Measurements from ENCODE around the gene EIF3A.

Gene EIF3A

GRCh38 chr10:119101366-119102098 lies 20.9 kb upstream of the EIF3A start:
- TF ChIP-seq ZNF600 (tag by site-specific recombination; IDR thresholded peaks at IDR 0.05) (peak; percentile 86; the same call in 1 of the 2 replicates), ZNF324 (tag by site-specific recombination; IDR thresholded peaks at IDR 0.05) (no peak), ZNF2 (tag by site-specific recombination; IDR thresholded peaks at IDR 0.05) (no peak), ZBTB17 (tag by site-specific recombination; IDR thresholded peaks at IDR 0.05) (peak; percentile 66), ZEB2 (tag by site-specific recombination; IDR thresholded peaks at IDR 0.05) (peak; percentile 48; the same call in 1 of the 2 replicates), ZNF654 (tag by site-specific recombination; IDR thresholded peaks at IDR 0.05; ENCODE audit: low read depth) (no peak), KLF16 (tag by site-specific recombination; IDR thresholded peaks at IDR 0.05) (no peak), ZNF341 (tag by site-specific recombination; IDR thresholded peaks at IDR 0.05; ENCODE audit: low read depth) (no peak), ZSCAN5A (tag by site-specific recombination; IDR thresholded peaks at IDR 0.05) (no peak), ZNF366 (tag by site-specific recombination; conservative IDR thresholded peaks at IDR 0.05) (peak; percentile 62; the same call in 1 of the 2 replicates), OSR2 (tag by site-specific recombination; IDR thresholded peaks at IDR 0.05) (peak; percentile 85)
- CTCF ChIA-PET, result interaction anchor here (0.6 to 0.8 kb wide), 4 partner anchors 17 to 501 kb away, joined by 3 to 4 read pairs (median 4); no protein-coding TSS in a partner anchor
- POLR2A ChIA-PET, result interaction anchor here (0.8 kb wide), 1 partner anchor 20 kb away, joined by 5 read pairs; no protein-coding TSS in a partner anchor
- H3K4me1 ChIP-seq (ENCODE audit: control insufficient read depth, insufficient read depth, low read length), result peaks cover 6% of the 10 kb centered on the region
- H3K27ac ChIP-seq (ENCODE audit: extremely low read depth, low read depth, low read length), result no peak overlapping the region
- H3K4me3 ChIP-seq (ENCODE audit: low read depth, low read length), result no peak overlapping the region
- peaks cover 4 to 15% of the 10 kb centered on the region in 2 experiments; a peak in 2 of 3 replicates for H3K36me3 ChIP-seq (ENCODE audit: control insufficient read depth in 2 of 2, insufficient read depth in 1 of 2, low read length in 2 of 2)
- no peaks in the 10 kb centered on the region for H3K9me3 ChIP-seq (ENCODE audit: control insufficient read depth, insufficient read depth, low read depth, low read length)

- Histone ChIP-seq H3K27ac (ENCODE audit: extremely low read depth, low read depth, low read length) (no peak overlapping the region), H3K36me3 (ENCODE audit: control insufficient read depth in 2 of 2, insufficient read depth in 1 of 2, low read length in 2 of 2) (peaks cover 2 to 6% of the 10 kb centered on the region in 2 experiments; a peak in 2 of 3 replicates), H3K9me3 (ENCODE audit: control insufficient read depth, insufficient read depth, low read depth, low read length) (no peaks in the 10 kb centered on the region), H3K4me1 (ENCODE audit: control insufficient read depth, insufficient read depth, low read length) (peaks cover 6% of the 10 kb centered on the region), H3K4me3 (ENCODE audit: low read depth, low read length) (no peak overlapping the region)
- POLR2A ChIA-PET, result interaction anchor here (0.8 kb wide), 1 partner anchor 19 kb away, joined by 5 read pairs; no protein-coding TSS in a partner anchor
- TF ChIP-seq ZNF362 (tag by site-specific recombination; IDR thresholded peaks at IDR 0.05) (peak; percentile 77; the same call in 1 of the 2 replicates), ZNF248 (tag by site-specific recombination; IDR thresholded peaks at IDR 0.05) (no peak), ZNF121 (tag by site-specific recombination; IDR thresholded peaks at IDR 0.05) (no peak), ZBTB17 (tag by site-specific recombination; IDR thresholded peaks at IDR 0.05) (peak; percentile 13), ZNF621 (tag by site-specific recombination; IDR thresholded peaks at IDR 0.05) (no peak), ZNF792 (tag by site-specific recombination; IDR thresholded peaks at IDR 0.05) (no peak), ZNF629 (tag by site-specific recombination; IDR thresholded peaks at IDR 0.05) (peak; percentile 35; the same call in 1 of the 2 replicates), ZBTB1 (tag by site-specific recombination; IDR thresholded peaks at IDR 0.05) (no peak), ZNF530 (tag by site-specific recombination; IDR thresholded peaks at IDR 0.05; ENCODE audit: low read depth) (no peak), ZNF514 (tag by site-specific recombination; IDR thresholded peaks at IDR 0.05) (no peak), ZNF184 (tag by site-specific recombination; IDR thresholded peaks at IDR 0.05) (no peak), ZNF211 (tag by site-specific recombination; IDR thresholded peaks at IDR 0.05; ENCODE audit: low read depth) (no peak), ZFP37 (tag by site-specific recombination; IDR thresholded peaks at IDR 0.05) (peak; percentile 99), SCRT2 (tag by site-specific recombination; IDR thresholded peaks at IDR 0.05) (peak; percentile 77), ZNF670 (tag by site-specific recombination; IDR thresholded peaks at IDR 0.05; ENCODE audit: low read depth) (no peak), EGR2 (tag by site-specific recombination; IDR thresholded peaks at IDR 0.05; ENCODE audit: low read depth) (peak; percentile 85), YY2 (tag by site-specific recombination; IDR thresholded peaks at IDR 0.05) (no peak), MYNN (tag by site-specific recombination; IDR thresholded peaks at IDR 0.05; ENCODE audit: borderline replicate concordance) (no peak), KLF7 (tag by site-specific recombination; IDR thresholded peaks at IDR 0.05; ENCODE audit: borderline replicate concordance) (no peak), ZFHX2 (tag by site-specific recombination; conservative IDR thresholded peaks at IDR 0.05) (peak; percentile 85), ZNF510 (tag by site-specific recombination; IDR thresholded peaks at IDR 0.05; ENCODE audit: insufficient replicate concordance) (no peak)
- CTCF ChIA-PET, result interaction anchor here (0.6 to 0.8 kb wide), 3 partner anchors 16 to 501 kb away, joined by 3 to 4 read pairs (median 3); no protein-coding TSS in a partner anchor
Observed at GRCh38 chr10:119100434-119101238, 20.0 kb upstream of the EIF3A start.

All from HEK293 (cell line).